Activated B cell treated with CpG ODN at 0.5 μM for 24 hours (primary cell): ENCODE measurements around the gene EXOSC1. TPM values are rescaled to one million over a fixed set of nuclear protein-coding genes. Genes with fewer than 3 reads are reported as not detected.

Experiments
- ATAC-seq: fragments of 200-7000 bp; cut with Tn5 transposase; one replicate; pipeline ENCODE4 v1.10.0; 2021; ENCODE audit warnings: low read depth, mild to moderate bottlenecking, moderate library complexity
- CTCF ChIA-PET: fragments of 350-600 bp; sonication (Branson Sonifier 250); formaldehyde crosslinking; loops from one replicate; lab custom pipeline; 2021; ENCODE audit warnings: antibody characterized with exemption; lab: Charles Lee
- POLR2A ChIA-PET: fragments of 350-600 bp; sonication (Branson Sonifier 250); formaldehyde crosslinking; loops from one replicate; lab custom pipeline; 2021; ENCODE audit warnings: antibody characterized with exemption; lab: Charles Lee
- DNase-seq: peaks from one replicate; pipeline ENCODE4 v3.0.0; 2022
- H3K27ac Mint-ChIP-seq: one replicate; pipeline ENCODE4 v1.8.0; 2020; ENCODE audit warnings: mixed read lengths
- H3K27me3 Mint-ChIP-seq: one replicate; pipeline ENCODE4 v1.8.0; 2021; ENCODE audit warnings: mixed read lengths
- H3K36me3 Mint-ChIP-seq: one replicate; pipeline ENCODE4 v1.8.0; 2021; ENCODE audit warnings: low read depth, mixed read lengths
- H3K4me1 Mint-ChIP-seq: one replicate; pipeline ENCODE4 v1.8.0; 2021; ENCODE audit warnings: mixed read lengths
- H3K4me3 Mint-ChIP-seq: one replicate; pipeline ENCODE4 v1.8.0; 2020; ENCODE audit warnings: mild to moderate bottlenecking, mixed read lengths
- H3K9me3 Mint-ChIP-seq: one replicate; pipeline ENCODE4 v1.8.0; 2020; ENCODE audit warnings: mixed read lengths
- intact Hi-C: fragments of 100-400 bp; cut with micrococcal nuclease; formaldehyde crosslinking; loops from one replicate; pipeline ENCODE4 v1.15.1; 2024
- total RNA-seq: library from RNA; stranded (reverse); gene quantifications from 2 replicates; pipeline ENCODE4 v1.2.3, GENCODE V29; 2022
- TF ChIP-seq, protein P1 (sequence below): fragments of 200-600 bp; IDR thresholded peaks from one replicate; pipeline ENCODE4 v1.8.0; 2022; ENCODE audit warnings: antibody characterized with exemption, mild to moderate bottlenecking

The EXOSC1 gene
- total RNA-seq, 1 donor from 2014 or later: 53.8 TPM

DNA sequence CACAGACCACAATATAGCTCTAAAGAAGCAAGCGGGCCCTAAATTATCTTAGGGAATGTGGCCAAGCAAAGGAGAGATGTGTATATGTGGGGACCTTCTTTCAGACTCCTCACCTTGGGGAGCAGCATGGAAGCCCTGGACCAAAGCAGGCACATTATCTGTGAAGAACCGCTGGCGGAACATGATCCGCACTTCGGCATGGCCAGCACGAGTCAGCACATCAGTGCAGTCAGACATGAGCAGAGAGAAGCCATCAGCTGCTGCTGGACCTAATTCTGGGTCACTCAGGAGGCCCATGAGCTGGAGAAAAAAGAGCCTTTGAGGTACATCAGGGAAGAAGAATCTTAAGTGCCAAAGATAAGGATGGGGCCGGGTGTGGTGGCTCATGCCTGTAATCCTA is 14.1 kb upstream of the EXOSC1 start:
- no peak overlapping the region for H3K4me3 Mint-ChIP-seq
- TF ChIP-seq, protein P1, sequence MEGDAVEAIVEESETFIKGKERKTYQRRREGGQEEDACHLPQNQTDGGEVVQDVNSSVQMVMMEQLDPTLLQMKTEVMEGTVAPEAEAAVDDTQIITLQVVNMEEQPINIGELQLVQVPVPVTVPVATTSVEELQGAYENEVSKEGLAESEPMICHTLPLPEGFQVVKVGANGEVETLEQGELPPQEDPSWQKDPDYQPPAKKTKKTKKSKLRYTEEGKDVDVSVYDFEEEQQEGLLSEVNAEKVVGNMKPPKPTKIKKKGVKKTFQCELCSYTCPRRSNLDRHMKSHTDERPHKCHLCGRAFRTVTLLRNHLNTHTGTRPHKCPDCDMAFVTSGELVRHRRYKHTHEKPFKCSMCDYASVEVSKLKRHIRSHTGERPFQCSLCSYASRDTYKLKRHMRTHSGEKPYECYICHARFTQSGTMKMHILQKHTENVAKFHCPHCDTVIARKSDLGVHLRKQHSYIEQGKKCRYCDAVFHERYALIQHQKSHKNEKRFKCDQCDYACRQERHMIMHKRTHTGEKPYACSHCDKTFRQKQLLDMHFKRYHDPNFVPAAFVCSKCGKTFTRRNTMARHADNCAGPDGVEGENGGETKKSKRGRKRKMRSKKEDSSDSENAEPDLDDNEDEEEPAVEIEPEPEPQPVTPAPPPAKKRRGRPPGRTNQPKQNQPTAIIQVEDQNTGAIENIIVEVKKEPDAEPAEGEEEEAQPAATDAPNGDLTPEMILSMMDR: no peak
- no peak for ATAC-seq
- intact Hi-C loops: loop anchor here (5.0 kb wide), 1 partner anchor 37 kb away; the partner anchor contains the start of genes MMS19 and UBTD1
- no peaks in the 10 kb centered on the region for H3K27me3 Mint-ChIP-seq
- H3K36me3 Mint-ChIP-seq: peaks cover 89% of the 10 kb centered on the region
- no peaks in the 10 kb centered on the region for H3K4me1 Mint-ChIP-seq
- no peak overlapping the region for H3K27ac Mint-ChIP-seq
- DNase-seq: no peak
- H3K9me3 Mint-ChIP-seq: no peaks in the 10 kb centered on the region
- CTCF ChIA-PET: interaction anchor here (1.6 kb wide), 1 partner anchor 94 kb away, joined by 5 read pairs; no protein-coding TSS in a partner anchor
- POLR2A ChIA-PET: no interaction called here

- Mint-ChIP-seq H3K9me3 (no peaks in the 10 kb centered on the region), H3K36me3 (peaks cover 86% of the 10 kb centered on the region), H3K4me3 (no peak overlapping the region), H3K27me3 (no peaks in the 10 kb centered on the region), H3K4me1 (no peaks in the 10 kb centered on the region), H3K27ac (peak overlapping the region; percentile 3)
- POLR2A ChIA-PET: no interaction called here
- TF ChIP-seq, protein P1: no peak
- ATAC-seq (no peak), DNase-seq (no peak)
- CTCF ChIA-PET: no interaction called here
- intact Hi-C loops: no loop called here
Measured at GRCh38 chr10:97459111-97459510, 13.3 kb upstream of the EXOSC1 start.

- Mint-ChIP-seq H3K4me3 (no peak overlapping the region), H3K27ac (no peak overlapping the region), H3K4me1 (no peaks in the 10 kb centered on the region), H3K27me3 (no peaks in the 10 kb centered on the region), H3K36me3 (peaks cover 87% of the 10 kb centered on the region), H3K9me3 (no peaks in the 10 kb centered on the region)
- CTCF ChIA-PET: interaction anchor here (0.8 kb wide), 1 partner anchor 97 kb away, joined by 3 read pairs; no protein-coding TSS in a partner anchor
- POLR2A ChIA-PET: no interaction called here
- intact Hi-C loops: no loop called here
- TF ChIP-seq, protein P1: no peak
- ATAC-seq (peak; percentile 21), DNase-seq (no peak)
Measured at GRCh38 chr10:97456686-97457065, 10.9 kb upstream of the EXOSC1 start.

- Mint-ChIP-seq H3K36me3 (peaks cover 83% of the 10 kb centered on the region), H3K4me1 (no peaks in the 10 kb centered on the region), H3K27me3 (no peaks in the 10 kb centered on the region), H3K27ac (no peak overlapping the region), H3K9me3 (no peaks in the 10 kb centered on the region), H3K4me3 (no peak overlapping the region)
- ATAC-seq (no peak), DNase-seq (no peak)
- CTCF ChIA-PET: interaction anchor here (0.8 kb wide), 1 partner anchor 98 kb away, joined by 3 read pairs; no protein-coding TSS in a partner anchor
- TF ChIP-seq, protein P1: no peak
- POLR2A ChIA-PET: no interaction called here
- intact Hi-C loops: no loop called here
Measured at GRCh38 chr10:97456034-97456685, 10.4 kb upstream of the EXOSC1 start.

DNA sequence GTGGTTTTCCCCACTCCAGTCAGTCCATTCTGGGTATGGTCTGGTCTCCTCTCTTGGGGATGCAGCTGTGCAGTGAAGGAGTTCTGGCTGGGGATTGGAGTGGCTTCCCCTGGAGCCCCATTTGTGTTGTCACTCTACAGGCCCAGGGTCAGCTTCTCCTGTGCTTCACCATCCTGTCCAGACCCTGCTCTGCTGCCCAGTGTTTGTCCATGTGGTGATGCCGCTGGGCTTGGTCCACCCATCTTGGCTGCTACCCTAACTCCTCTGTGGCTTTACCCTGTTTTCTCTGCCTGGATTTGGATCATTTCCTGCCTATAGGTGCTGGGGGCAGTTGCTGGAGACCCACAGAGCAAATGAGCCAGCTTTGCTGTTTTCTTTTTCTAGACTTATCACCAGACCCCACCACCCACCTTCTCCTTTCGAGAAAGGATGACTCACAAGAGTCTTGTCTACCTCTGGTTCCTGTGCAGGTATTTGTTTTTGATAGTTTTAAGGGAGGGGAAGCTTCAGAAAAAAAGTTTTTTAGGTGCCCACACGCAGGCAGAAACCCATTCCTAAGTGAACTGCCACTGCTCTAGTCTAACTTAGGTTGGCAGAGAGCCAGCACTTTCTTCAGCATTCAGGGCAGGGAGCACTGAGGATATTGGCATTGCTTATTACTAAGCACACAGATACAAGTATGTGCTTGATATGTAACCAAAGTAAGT is 8.7 kb upstream of the EXOSC1 start:
- DNase-seq: no peak
- Mint-ChIP-seq H3K9me3 (no peaks in the 10 kb centered on the region), H3K4me1 (peaks cover 1% of the 10 kb centered on the region), H3K27me3 (no peaks in the 10 kb centered on the region), H3K36me3 (peaks cover 77% of the 10 kb centered on the region), H3K4me3 (no peak overlapping the region), H3K27ac (no peak overlapping the region)
- TF ChIP-seq, protein P1: no peak
- POLR2A ChIA-PET: no interaction called here
- intact Hi-C loops: no loop called here
- CTCF ChIA-PET: no interaction called here
- ATAC-seq: no peak
